H1 (cell line): ENCODE results near the gene SLIT3.

Experiments
- CEBPB ChIP-seq: IDR thresholded peaks from 2 replicates; pipeline ENCODE4 v1.6.1; 2012; ENCODE audit warnings: low read depth, low read length
- CHD2 ChIP-seq: IDR thresholded peaks from 2 replicates; pipeline ENCODE4 v1.6.1; 2012; ENCODE audit warnings: low read length, improper control_type of control experiment
- CTCF ChIP-seq, 3 experiments: IDR thresholded peaks; 1 replicate in 2 of 3; 2 replicates in 1 of 3; pipeline versions ENCODE4 v1.5.1 to v1.6.1; 2011; ENCODE audit warnings: low read length in 3 of 3, mild to moderate bottlenecking in 3 of 3, inconsistent platforms in 2 of 3, low read depth in 1 of 3, moderate library complexity in 1 of 3; ENCODE audit not compliant: insufficient read depth in 1 of 3; ENCODE audit errors: control extremely low read depth in 1 of 3
- EP300 ChIP-seq, 2 experiments: IDR thresholded peaks; 1 replicate in 1 of 2; 2 replicates in 1 of 2; pipeline ENCODE4 v1.6.1; 2011 to 2012; ENCODE audit warnings: low read depth in 2 of 2, low read length in 2 of 2, mild to moderate bottlenecking in 2 of 2, borderline replicate concordance in 1 of 2, inconsistent platforms in 1 of 2, moderate library complexity in 1 of 2
- EZH2 ChIP-seq: fragments of 200-600 bp; sonication (generic); IDR thresholded peaks from 2 replicates; pipeline ENCODE4 v1.7.1; 2012; ENCODE audit warnings: low read depth, mild to moderate bottlenecking, moderate library complexity, low read length, inconsistent platforms; ENCODE audit not compliant: severe bottlenecking
- GABPA ChIP-seq: IDR thresholded peaks from 2 replicates; pipeline ENCODE4 v1.6.1; 2011; ENCODE audit warnings: mild to moderate bottlenecking, low read length, moderate library complexity, borderline replicate concordance; ENCODE audit not compliant: insufficient read depth
- POLR2A ChIP-seq, 2 experiments: IDR thresholded peaks; 1 replicate in 1 of 2; 2 replicates in 1 of 2; pipeline ENCODE4 v1.6.1; 2011; ENCODE audit warnings: low read depth in 2 of 2, low read length in 2 of 2, mild to moderate bottlenecking in 2 of 2; ENCODE audit errors: control extremely low read depth in 1 of 2
- RBBP5 ChIP-seq: IDR thresholded peaks from 2 replicates; pipeline ENCODE4 v1.7.1; 2012; ENCODE audit warnings: low read depth, mild to moderate bottlenecking, inconsistent platforms, low read length, moderate library complexity, borderline replicate concordance
- SAP30 ChIP-seq: fragments of 300-600 bp; sonication (generic); IDR thresholded peaks from 2 replicates; pipeline ENCODE4 v1.7.1; 2012; ENCODE audit warnings: low read length, moderate library complexity, mild to moderate bottlenecking, inconsistent platforms; ENCODE audit not compliant: insufficient read depth, insufficient replicate concordance
- YY1 ChIP-seq: IDR thresholded peaks from 2 replicates; pipeline ENCODE4 v1.6.1; 2011; ENCODE audit warnings: low read depth, mild to moderate bottlenecking, low read length

- TF ChIP-seq CTCF (IDR thresholded peaks at IDR 0.05; ENCODE audit: control extremely low read depth in 1 of 3, insufficient read depth in 1 of 3, low read depth in 1 of 3, low read length in 3 of 3) = no peak
- TF ChIP-seq RBBP5 = no peak
- TF ChIP-seq SAP30 = no peak
- TF ChIP-seq EZH2 = no peak
- no peak for TF ChIP-seq GABPA
- no peak for TF ChIP-seq POLR2A (IDR thresholded peaks at IDR 0.05; ENCODE audit: control extremely low read depth in 1 of 2, low read depth in 2 of 2, low read length in 2 of 2)
- no peak for TF ChIP-seq EP300 (IDR thresholded peaks at IDR 0.05; ENCODE audit: borderline replicate concordance in 1 of 2, low read depth in 2 of 2, low read length in 2 of 2)
- TF ChIP-seq YY1 = no peak
- no peak for TF ChIP-seq CEBPB
- TF ChIP-seq CHD2 = no peak
Observed at GRCh38 chr5:169157064-169157463, 143.9 kb downstream of the SLIT3 start.
